Upper lobe of left lung (tissue), 6 donors: ENCODE data around the gene ZBTB39. TPM values are rescaled to one million over a fixed set of nuclear protein-coding genes. Genes with fewer than 3 reads are reported as not detected.
"Not testable (repeated sequence)": the region's sequence is repeated elsewhere in the genome, so short reads cannot be mapped to it uniquely, and the experiment has no call there.

ENCODE experiments used
- ATAC-seq, 2 donors: fragments of 200-7000 bp; cut with Tn5 transposase; one replicate each; pipeline ENCODE4 v1.9.1; 2022; ENCODE audit warnings: mild to moderate bottlenecking in 2 of 2, moderate library complexity in 2 of 2; ENCODE audit not compliant: low FRiP score in 2 of 2
- DNase-seq, 2 donors: peaks; one replicate each; pipeline ENCODE4 v3.0.0-alpha.2; 2019 to 2020
- H3K27ac ChIP-seq, 4 donors: fragments of 200-600 bp; sonication (generic); one replicate each; pipeline ENCODE4 v1.5.1; 2016 to 2019
- H3K27me3 ChIP-seq, 4 donors: fragments of 200-600 bp; sonication (generic); one replicate each; pipeline ENCODE4 v1.5.1; 2017 to 2019
- H3K36me3 ChIP-seq, 4 donors: fragments of 200-600 bp; sonication (generic); one replicate each; pipeline ENCODE4 v1.5.1; 2016 to 2019
- H3K4me1 ChIP-seq, 4 donors: fragments of 200-600 bp; sonication (generic); one replicate each; pipeline ENCODE4 v1.5.1; 2018 to 2019
- H3K4me3 ChIP-seq, 4 donors: fragments of 200-600 bp; sonication (generic); one replicate each; pipeline ENCODE4 v1.5.1; 2017 to 2019; ENCODE audit warnings: mild to moderate bottlenecking in 2 of 4, moderate library complexity in 1 of 4
- H3K9me3 ChIP-seq, 4 donors: fragments of 200-600 bp; sonication (generic); one replicate each; pipeline ENCODE4 v1.5.1; 2018 to 2019
- CTCF ChIP-seq, 6 experiments: fragments of 450-650 bp in 4 of 6; fragments of 200-600 bp in 2 of 6; sonication (generic) in 2 of 6; IDR thresholded peaks; one replicate each; pipeline ENCODE4 v1.5.1; 2016 to 2019; ENCODE audit warnings: antibody characterized with exemption in 6 of 6
- EP300 ChIP-seq, 4 donors: sonication (generic); formaldehyde crosslinking; IDR thresholded peaks; one replicate each; pipeline ENCODE4 v1.5.1; 2017; ENCODE audit warnings: antibody characterized with exemption in 4 of 4, control low read depth in 2 of 4
- POLR2A ChIP-seq, 4 donors: fragments of 450-650 bp; IDR thresholded peaks; one replicate each; pipeline ENCODE4 v1.5.1; 2016 to 2017; ENCODE audit warnings: antibody characterized with exemption in 4 of 4, mild to moderate bottlenecking in 2 of 4
- POLR2AphosphoS5 ChIP-seq, 2 donors: sonication (generic); formaldehyde crosslinking; IDR thresholded peaks; one replicate each; pipeline ENCODE4 v1.5.1; 2017; ENCODE audit warnings: antibody characterized with exemption in 2 of 2
- WGBS, 2 donors: methylation state at CpG; one replicate each; pipeline ENCODE4 v1.1.5; 2017 to 2018; 5-methylcytosine and 5-hydroxymethylcytosine counted together
- total RNA-seq, 6 donors: library from RNA; depleted of rRNA in 4 of 6; stranded (reverse); fragments of >200 nt in 4 of 6; gene quantifications; one replicate each; pipeline versions ENCODE4 v1.1.0 to v1.2.1, GENCODE V29; 2016 to 2021
- donor health status: DM: no; HTN: no; CAD: no; lungs with moderate emphysema.
- donor health status: DM: no; HTN: yes; CAD: no; lungs with severe emphysema.

Gene ZBTB39
- total RNA-seq, 6 donors from 2014 or later: 3.2 to 9.4 (median 6.2) TPM

DNA sequence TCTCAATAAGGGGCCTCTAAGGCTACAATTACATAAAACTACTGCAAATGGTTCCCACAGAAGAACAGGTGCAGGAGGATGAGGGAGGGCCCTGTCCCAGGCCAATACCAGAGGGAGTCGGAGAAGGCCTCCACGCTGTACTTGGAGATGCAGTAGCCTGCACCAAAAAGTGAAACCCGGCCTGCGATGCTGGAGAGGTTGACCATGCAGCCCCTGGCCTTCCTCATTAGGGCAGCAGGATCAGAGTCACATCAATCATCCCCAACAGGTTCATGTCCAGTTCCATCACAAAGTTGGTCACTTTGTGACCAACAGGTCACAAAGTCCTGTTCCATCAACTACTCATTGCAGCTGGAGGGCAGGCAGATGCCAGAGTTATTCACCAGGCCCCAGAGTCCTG lies 23.0 kb downstream of the ZBTB39 start:
- H3K4me3 ChIP-seq: no peak overlapping the region
- no peaks in the 10 kb centered on the region for H3K27me3 ChIP-seq
- peaks cover 13 to 15% (median 14%) of the 10 kb centered on the region in 4 donors for H3K4me1 ChIP-seq
- no peaks in the 10 kb centered on the region for H3K9me3 ChIP-seq
- TF ChIP-seq EP300 (IDR thresholded peaks at IDR 0.05) (no peak), POLR2AphosphoS5 (IDR thresholded peaks at IDR 0.05) (no peak), POLR2A (IDR thresholded peaks at IDR 0.05) (no peak), CTCF (IDR thresholded peaks at IDR 0.05) (no peak)
- WGBS, 2 donors: 93 to 97% methylated on average over 4 of the region's 4 CpGs
- ATAC-seq (no peak), DNase-seq (no peak)
- no peaks in the 10 kb centered on the region for H3K36me3 ChIP-seq
- no peak overlapping the region for H3K27ac ChIP-seq

DNA sequence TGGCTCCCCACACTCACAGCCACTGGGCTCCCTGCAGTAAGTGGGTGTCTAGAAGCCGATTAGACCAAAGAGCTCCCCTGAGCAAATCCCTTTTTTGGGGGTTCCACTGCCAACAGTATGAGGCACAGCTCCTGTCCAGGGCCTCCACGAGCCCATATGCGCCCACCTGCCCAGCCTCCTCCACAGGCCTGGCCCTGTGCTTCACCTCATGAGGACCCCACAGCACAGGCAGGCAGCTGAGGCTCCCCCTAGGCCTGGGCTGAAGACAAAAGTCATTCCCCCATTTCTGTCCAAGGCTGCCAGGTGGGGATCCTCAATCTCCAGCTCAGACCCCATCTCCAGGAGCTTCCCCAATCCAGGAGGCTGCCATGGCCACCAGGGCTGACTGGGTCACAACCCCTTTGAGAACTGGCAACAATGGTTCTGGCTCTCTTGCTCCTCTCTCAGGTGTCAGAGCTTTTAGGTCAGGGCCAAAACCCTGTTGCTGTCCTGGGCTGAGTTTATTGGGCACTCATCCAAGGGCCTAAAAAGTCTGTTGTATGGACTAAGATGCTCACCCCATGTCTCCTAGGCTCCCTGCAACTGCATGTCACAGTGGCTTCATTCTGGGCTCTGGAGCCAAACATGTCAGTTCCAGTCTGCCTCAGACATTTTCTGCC lies 23.6 kb downstream of the ZBTB39 start:
- H3K36me3 ChIP-seq, H3K9me3 ChIP-seq, ATAC-seq, H3K4me3 ChIP-seq, H3K4me1 ChIP-seq, DNase-seq, H3K27ac ChIP-seq, H3K27me3 ChIP-seq: not testable (repeated sequence)
- WGBS, 2 donors: 93 to 100% methylated on average over 1 to 3 of the region's 3 CpGs

DNA sequence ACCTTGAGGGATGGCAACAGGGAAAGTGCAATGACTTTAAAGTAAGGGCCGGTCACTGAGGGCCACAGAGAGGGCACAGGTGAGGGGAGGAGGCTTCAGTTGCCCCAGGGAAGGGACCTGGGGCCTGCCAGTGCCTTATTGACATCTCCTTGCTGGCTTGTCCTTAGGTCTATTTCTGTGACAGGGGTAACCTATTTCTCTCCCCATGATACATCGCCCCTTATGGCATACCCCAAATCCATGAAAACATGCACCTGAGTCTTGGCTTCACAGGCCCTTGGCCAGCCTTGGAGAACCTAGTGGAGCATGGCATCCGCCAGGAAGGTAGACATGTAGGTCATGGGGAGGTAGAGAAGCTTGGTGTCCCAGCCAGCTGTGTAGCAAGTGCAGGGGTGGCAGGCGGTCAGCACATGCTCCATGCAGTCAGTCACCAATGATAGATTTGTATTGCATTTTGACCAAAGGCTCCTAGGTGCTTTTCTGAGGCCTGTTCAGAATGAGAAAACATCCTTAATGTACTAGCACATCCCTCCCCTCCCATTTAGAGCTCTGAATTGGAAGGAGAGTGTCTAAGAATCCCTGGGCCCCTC lies 25.3 kb downstream of the ZBTB39 start:
- Histone ChIP-seq H3K4me1 (no peaks in the 10 kb centered on the region), H3K27ac (no peak overlapping the region), H3K36me3 (no peaks in the 10 kb centered on the region), H3K9me3 (no peaks in the 10 kb centered on the region), H3K4me3 (no peak overlapping the region), H3K27me3 (no peaks in the 10 kb centered on the region)
- 97% methylated on average over 4 of the region's 4 CpGs for WGBS, 2 donors
- TF ChIP-seq POLR2A (IDR thresholded peaks at IDR 0.05) (no peak), EP300 (IDR thresholded peaks at IDR 0.05) (no peak), POLR2AphosphoS5 (IDR thresholded peaks at IDR 0.05) (no peak), CTCF (IDR thresholded peaks at IDR 0.05) (no peak)
- DNase-seq (no peak), ATAC-seq (no peak)

- H3K4me3 ChIP-seq: no peak overlapping the region
Observed at GRCh38 chr12:56980268-56980667, 26.1 kb downstream of the ZBTB39 start.

DNA sequence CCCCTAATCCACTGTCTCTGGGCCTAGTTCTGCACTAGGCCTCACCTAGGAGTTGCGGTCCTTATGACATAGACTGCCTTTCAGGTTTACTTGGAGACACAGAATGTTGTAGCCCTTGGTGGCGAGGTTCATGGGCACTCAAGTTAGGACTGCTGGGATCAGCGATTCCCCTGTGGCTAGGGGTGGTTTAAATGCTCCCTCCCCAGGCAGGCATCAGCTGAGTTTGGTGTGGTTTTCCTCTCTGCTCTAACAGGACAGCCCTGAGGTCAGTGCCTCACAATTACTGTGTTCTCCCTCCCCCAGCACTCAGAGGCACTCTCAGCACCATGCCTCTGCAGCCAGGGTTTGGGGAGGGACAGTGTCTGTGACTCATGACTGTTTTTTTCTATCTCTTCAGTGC lies 26.7 kb downstream of the ZBTB39 start:
- Histone ChIP-seq H3K27ac (no peak overlapping the region), H3K4me1 (no peaks in the 10 kb centered on the region), H3K27me3 (no peaks in the 10 kb centered on the region), H3K4me3 (no peak overlapping the region), H3K9me3 (no peaks in the 10 kb centered on the region), H3K36me3 (no peaks in the 10 kb centered on the region)
- TF ChIP-seq EP300 (IDR thresholded peaks at IDR 0.05): no peak
- no peak for TF ChIP-seq CTCF (IDR thresholded peaks at IDR 0.05)
- no peak for TF ChIP-seq POLR2AphosphoS5 (IDR thresholded peaks at IDR 0.05)
- no peak for TF ChIP-seq POLR2A (IDR thresholded peaks at IDR 0.05)
- WGBS, 2 donors: 100% methylated on average over 3 of the region's 3 CpGs; no CpG with 5 or more reads in 1 of the 2 donors
- DNase-seq (no peak), ATAC-seq (no peak)

More at GRCh38 chr12:56980268-56980667, 26.1 kb downstream of the ZBTB39 start:
- Histone ChIP-seq H3K9me3 (no peaks in the 10 kb centered on the region), H3K27me3 (no peaks in the 10 kb centered on the region), H3K36me3 (no peaks in the 10 kb centered on the region), H3K4me1 (no peaks in the 10 kb centered on the region), H3K27ac (no peak overlapping the region)
- ATAC-seq (no peak), DNase-seq (no peak)
- TF ChIP-seq POLR2AphosphoS5 (IDR thresholded peaks at IDR 0.05) (no peak), CTCF (IDR thresholded peaks at IDR 0.05) (no peak), POLR2A (IDR thresholded peaks at IDR 0.05) (no peak), EP300 (IDR thresholded peaks at IDR 0.05) (no peak)
- WGBS, 2 donors: 92 to 94% methylated on average over 6 of the region's 6 CpGs
